C4-2B (cell line): ENCODE results near the gene RNF141.

Experiments
- ZFX ChIP-seq: fragments of 450-650 bp; IDR thresholded peaks from 2 replicates; pipeline ENCODE4 v1.6.1; 2017
- TF ChIP-seq, protein P1 (sequence below): fragments of 450-650 bp; conservative IDR thresholded peaks from 2 replicates; pipeline ENCODE4 v1.5.1; 2017; ENCODE audit warnings: mild to moderate bottlenecking

DNA sequence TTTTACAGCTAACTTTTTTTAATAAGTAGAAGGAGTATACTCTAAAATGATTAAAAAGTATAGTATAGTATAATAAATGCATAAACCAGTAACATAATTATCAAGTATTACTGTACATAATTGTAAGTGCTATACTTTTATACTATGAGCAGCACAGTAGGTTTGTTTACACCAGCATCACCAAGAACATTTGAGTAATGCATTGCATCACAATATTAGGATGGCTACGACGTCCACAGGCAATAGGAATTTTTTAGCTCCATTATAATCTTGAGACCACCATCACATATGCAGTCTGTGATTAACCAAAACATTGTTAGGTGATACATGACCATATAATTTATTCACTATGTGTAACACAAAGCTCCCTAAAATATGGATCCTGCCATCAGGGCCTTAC lies 20.4 kb downstream of the RNF141 start:
- TF ChIP-seq, protein P1, sequence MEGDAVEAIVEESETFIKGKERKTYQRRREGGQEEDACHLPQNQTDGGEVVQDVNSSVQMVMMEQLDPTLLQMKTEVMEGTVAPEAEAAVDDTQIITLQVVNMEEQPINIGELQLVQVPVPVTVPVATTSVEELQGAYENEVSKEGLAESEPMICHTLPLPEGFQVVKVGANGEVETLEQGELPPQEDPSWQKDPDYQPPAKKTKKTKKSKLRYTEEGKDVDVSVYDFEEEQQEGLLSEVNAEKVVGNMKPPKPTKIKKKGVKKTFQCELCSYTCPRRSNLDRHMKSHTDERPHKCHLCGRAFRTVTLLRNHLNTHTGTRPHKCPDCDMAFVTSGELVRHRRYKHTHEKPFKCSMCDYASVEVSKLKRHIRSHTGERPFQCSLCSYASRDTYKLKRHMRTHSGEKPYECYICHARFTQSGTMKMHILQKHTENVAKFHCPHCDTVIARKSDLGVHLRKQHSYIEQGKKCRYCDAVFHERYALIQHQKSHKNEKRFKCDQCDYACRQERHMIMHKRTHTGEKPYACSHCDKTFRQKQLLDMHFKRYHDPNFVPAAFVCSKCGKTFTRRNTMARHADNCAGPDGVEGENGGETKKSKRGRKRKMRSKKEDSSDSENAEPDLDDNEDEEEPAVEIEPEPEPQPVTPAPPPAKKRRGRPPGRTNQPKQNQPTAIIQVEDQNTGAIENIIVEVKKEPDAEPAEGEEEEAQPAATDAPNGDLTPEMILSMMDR: no peak
- TF ChIP-seq ZFX: no peak
